ENCODE measurements around the gene KRTAP20-1.

The KRTAP20-1 gene

DNA sequence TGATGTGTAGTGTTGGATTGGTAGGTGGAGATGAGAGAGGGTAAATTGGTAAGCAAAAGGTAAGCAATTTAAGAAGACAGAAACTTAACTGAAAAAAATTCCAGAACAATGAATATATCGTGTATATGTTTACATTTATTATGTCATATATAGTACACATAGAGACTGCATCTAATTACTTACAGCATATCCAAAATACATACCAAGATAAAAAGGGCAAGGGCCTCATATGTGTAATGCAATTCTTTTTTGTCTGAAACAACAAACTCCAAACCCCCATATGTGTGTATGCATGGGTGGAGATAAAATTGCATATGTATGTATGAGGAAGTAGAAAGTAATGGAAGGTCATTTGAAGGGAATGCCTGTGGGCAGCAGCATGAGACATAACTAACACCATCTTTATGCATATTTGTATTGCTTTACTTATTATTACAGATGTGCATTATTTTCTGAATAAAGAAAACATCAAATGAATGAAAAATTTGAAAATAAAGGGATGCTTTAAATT lies 30.7 kb downstream of the KRTAP20-1 start:
- DNase-seq (ENCODE audit: low read depth) = peak; percentile 5

GRCh38 chr21:30652891-30653290 lies 36.7 kb downstream of the KRTAP20-1 start:
- DNase-seq (ENCODE audit: low read depth) = no peak

Measured in HS-5 (cell line).